Psoas muscle (tissue), 8 donors: ENCODE data around the gene MCCD1. TPM values are rescaled to one million over a fixed set of nuclear protein-coding genes. Genes with fewer than 3 reads are reported as not detected.

Experiments used
- ATAC-seq, 4 donors: fragments of 200-7000 bp; cut with Tn5 transposase; one replicate each; pipeline ENCODE4 v1.9.1; 2020; ENCODE audit warnings: moderate library complexity in 3 of 4, mild to moderate bottlenecking in 2 of 4
- DNase-seq, 2 donors: peaks; one replicate each; pipeline ENCODE4 v3.0.0-alpha.2; 2020
- H3K27ac ChIP-seq: fragments of 200-600 bp; one replicate; pipeline ENCODE4 v1.8.0; 2022
- H3K27me3 ChIP-seq, 3 donors: fragments of 200-600 bp in 1 of 3; one replicate each; pipeline versions ENCODE4 v1.6.1 to v1.8.0; 2013 to 2022; ENCODE audit warnings: low read length in 2 of 3, mild to moderate bottlenecking in 2 of 3, moderate library complexity in 1 of 3; ENCODE audit not compliant: insufficient read depth in 3 of 3
- H3K36me3 ChIP-seq, 2 donors: fragments of 200-600 bp in 1 of 2; one replicate each; pipeline versions ENCODE4 v1.6.1 to v1.8.0; 2013 to 2022; ENCODE audit warnings: low read depth in 1 of 2, mild to moderate bottlenecking in 1 of 2, moderate library complexity in 1 of 2; ENCODE audit not compliant: insufficient read depth in 1 of 2
- H3K4me1 ChIP-seq: fragments of 200-600 bp; one replicate; pipeline ENCODE4 v1.8.0; 2022
- H3K4me3 ChIP-seq: fragments of 200-600 bp; one replicate; pipeline ENCODE4 v1.8.0; 2022; ENCODE audit warnings: mild to moderate bottlenecking
- H3K9me3 ChIP-seq: fragments of 200-600 bp; one replicate; pipeline ENCODE4 v1.8.0; 2022
- CTCF ChIP-seq: fragments of 200-600 bp; IDR thresholded peaks from one replicate; pipeline ENCODE4 v1.8.0; 2022; ENCODE audit warnings: antibody characterized with exemption
- WGBS, 3 donors: extraction: QIAGEN DNeasy Blood & Tissue Kit; methylation state at CpG; one replicate each; pipeline versions ENCODE4 v1.1.6 to v1.1.7; 2013; 5-methylcytosine and 5-hydroxymethylcytosine counted together
- intact Hi-C, 2 donors: fragments of 100-400 bp; cut with DNase I; formaldehyde crosslinking; loops; one replicate each; pipeline versions ENCODE4 v1.11.0 to v1.14.2; 2022
- polyA plus RNA-seq, 3 donors: library from polyadenylated mRNA; stranded (reverse); fragments of 200-250 nt; gene quantifications; one replicate each; pipeline ENCODE4 v1.2.3, GENCODE V29; 2013
- total RNA-seq, 4 donors: library from RNA; stranded (reverse); fragmentation: NEBNext Ultra II Directional in 2 of 4; extraction: Animal tissue kit (Norgen Biotek cat#: 25700) in 2 of 4; gene quantifications; one replicate each; pipeline versions ENCODE4 v1.2.1 to v1.2.4, GENCODE V29; 2021 to 2023
- donor health status: healthy with polysubstance abuse.
- donor health status: DM: no; HTN: no; CAD: no; lungs with moderate emphysema.
- donor health status: Bipolar disorder and iron deficiency.
- donor health status: healthy.
- donor health status: DM: yes; HTN: yes; CAD: no.
- donor health status: DM: no; HTN: no; CAD: no.
- donor health status: DM: no; HTN: no; CAD: no.
- donor health status: DM: yes; HTN: yes; CAD: no.

Gene MCCD1
- total and polyA plus RNA-seq, 7 donors = not detected

GRCh38 chr6:31525932-31526591, 2.7 kb upstream of the MCCD1 start:
- ATAC-seq (no peak), DNase-seq (no peak)
- Histone ChIP-seq H3K27me3 (no peaks in the 10 kb centered on the region), H3K4me1 (no peaks in the 10 kb centered on the region), H3K36me3 (peaks cover 0 to 17% of the 10 kb centered on the region in 2 donors), H3K4me3 (no peak overlapping the region), H3K27ac (no peak overlapping the region), H3K9me3 (no peaks in the 10 kb centered on the region)
- intact Hi-C loops = no loop called here
- WGBS, 3 donors = 62 to 66% (median 66%) methylated on average over 4 of the region's 4 CpGs
- TF ChIP-seq CTCF = no peak

GRCh38 chr6:31528307-31528777, 420 bp upstream of the MCCD1 start:
- no peaks in the 10 kb centered on the region for H3K4me1 ChIP-seq
- DNase-seq = no peak
- intact Hi-C loops = no loop called here
- WGBS, 3 donors = 79 to 84% (median 84%) methylated on average over 4 of the region's 4 CpGs
- no peak for TF ChIP-seq CTCF
- no peaks in the 10 kb centered on the region for H3K27me3 ChIP-seq
- no peak overlapping the region for H3K4me3 ChIP-seq
- ATAC-seq = peak; percentile 6 to 18 (median 13)
- H3K9me3 ChIP-seq = no peaks in the 10 kb centered on the region
- no peak overlapping the region for H3K27ac ChIP-seq
- H3K36me3 ChIP-seq = peaks cover 7 to 40% of the 10 kb centered on the region in 2 donors

GRCh38 chr6:31529329-31530150, 778 bp downstream of the MCCD1 start:
- ATAC-seq (peak; percentile 17 to 36 (median 28)), DNase-seq (no peak)
- H3K4me1 ChIP-seq = no peaks in the 10 kb centered on the region
- no peaks in the 10 kb centered on the region for H3K27me3 ChIP-seq
- no peaks in the 10 kb centered on the region for H3K9me3 ChIP-seq
- TF ChIP-seq CTCF = no peak
- H3K4me3 ChIP-seq = no peak overlapping the region
- H3K27ac ChIP-seq = no peak overlapping the region
- intact Hi-C loops = no loop called here
- 40 to 45% (median 44%) methylated on average over 12 of the region's 12 CpGs for WGBS, 3 donors
- peaks cover 10 to 52% of the 10 kb centered on the region in 2 donors for H3K36me3 ChIP-seq

- intact Hi-C loops = no loop called here
- no peak overlapping the region for H3K4me3 ChIP-seq
- H3K4me1 ChIP-seq = no peaks in the 10 kb centered on the region
- H3K36me3 ChIP-seq = peaks cover 16 to 63% of the 10 kb centered on the region in 2 donors
- H3K9me3 ChIP-seq = no peaks in the 10 kb centered on the region
- DNase-seq = no peak
- TF ChIP-seq CTCF = no peak
- no peak for ATAC-seq
- no peaks in the 10 kb centered on the region for H3K27me3 ChIP-seq
- no peak overlapping the region for H3K27ac ChIP-seq
- 40 to 63% (median 48%) methylated on average over 5 to 6 of the region's 6 CpGs for WGBS, 3 donors
Measured at GRCh38 chr6:31530659-31531058, 1.9 kb downstream of the MCCD1 start.
